GM21360 (cell line): ENCODE measurements around the gene KRT6A.
"Not testable (repeated sequence)": the region's sequence is repeated elsewhere in the genome, so short reads cannot be mapped to it uniquely, and the experiment has no call there.

Source experiments
- ATAC-seq: cut with Tn5 transposase; IDR thresholded peaks from one replicate; pipeline ENCODE4 v1.9.1; 2021; ENCODE audit warnings: mild to moderate bottlenecking, moderate library complexity; ENCODE audit not compliant: unreplicated experiment

Gene KRT6A

GRCh38 chr12:52506858-52507715, 14.0 kb upstream of the KRT6A start:
- no peak for ATAC-seq

DNA sequence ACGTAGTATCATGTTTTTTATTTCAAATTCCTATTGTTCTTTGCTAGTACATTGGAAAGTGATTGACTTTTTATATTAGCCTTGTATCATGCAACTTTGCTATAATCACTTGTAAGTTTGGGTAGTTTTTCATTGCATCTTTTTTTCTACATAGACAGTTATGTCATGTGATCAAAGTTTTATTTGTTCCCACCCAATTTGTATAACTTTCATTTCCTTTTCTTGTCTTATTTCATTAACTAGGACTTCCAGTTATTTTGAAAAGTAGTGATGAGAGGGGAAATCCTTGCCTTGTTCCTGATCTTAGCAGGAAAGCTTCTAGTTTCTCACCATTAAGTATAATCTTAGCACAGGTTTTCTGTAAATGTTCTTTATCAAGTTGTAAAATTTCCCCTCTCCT, 9.8 kb upstream of the KRT6A start:
- no peak for ATAC-seq

GRCh38 chr12:52501490-52501889, 8.4 kb upstream of the KRT6A start:
- no peak for ATAC-seq

GRCh38 chr12:52500574-52500973, 7.5 kb upstream of the KRT6A start:
- not testable (repeated sequence) for ATAC-seq

DNA sequence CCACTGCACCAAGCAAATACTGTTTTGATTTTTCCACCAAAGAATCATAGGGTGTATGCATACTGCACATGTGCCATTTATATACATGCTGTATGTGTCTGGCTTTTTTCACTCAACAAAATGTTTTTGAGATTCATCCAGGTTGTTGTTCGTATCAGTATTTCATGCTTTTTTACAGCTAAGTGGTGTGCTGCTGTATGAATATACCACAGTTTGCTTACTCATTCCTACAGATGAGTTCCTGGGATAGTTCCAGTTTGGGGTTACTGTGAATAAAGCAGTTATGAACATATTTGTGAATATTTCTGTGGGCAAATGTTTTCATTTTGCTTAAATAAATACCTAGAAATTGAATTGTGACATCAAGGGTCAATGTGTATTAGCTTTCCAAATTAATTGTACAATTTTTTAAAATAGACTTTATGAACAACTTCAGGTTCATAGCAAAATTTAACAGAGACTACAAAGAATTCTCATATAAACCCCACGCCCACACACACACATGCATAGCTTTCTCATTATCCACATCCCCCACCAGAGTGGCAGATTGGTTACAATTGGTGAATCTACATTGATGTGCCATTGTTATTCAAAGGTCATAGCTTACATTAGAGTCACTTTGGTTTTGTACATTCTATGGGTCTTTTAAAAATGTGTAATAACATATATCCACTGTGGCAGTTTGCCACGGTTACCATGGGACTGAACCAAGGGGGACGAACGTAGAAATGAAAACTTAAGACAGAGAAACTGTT, 6.9 kb upstream of the KRT6A start:
- no peak for ATAC-seq

- ATAC-seq, result no peak
Observed at GRCh38 chr12:52498946-52499345, 5.9 kb upstream of the KRT6A start.

DNA sequence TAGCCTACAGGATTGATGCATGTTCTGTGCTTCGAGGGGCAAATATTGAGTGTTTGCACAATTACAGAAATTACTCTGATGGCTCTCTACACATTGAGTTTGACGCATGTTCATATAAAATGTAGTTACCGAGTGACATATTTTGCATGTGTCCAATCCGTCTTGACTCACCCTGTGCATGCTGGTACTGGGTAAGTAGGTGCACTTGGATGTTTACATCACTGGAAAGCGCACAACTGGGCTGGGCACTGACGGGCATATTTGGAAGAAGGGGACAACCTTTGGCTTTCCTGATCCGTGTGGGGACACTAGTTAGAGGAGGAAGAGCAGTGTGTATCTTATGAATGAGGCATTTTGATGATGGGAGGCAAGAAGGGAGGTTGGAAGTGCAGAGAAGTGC, 4.9 kb upstream of the KRT6A start:
- no peak for ATAC-seq

DNA sequence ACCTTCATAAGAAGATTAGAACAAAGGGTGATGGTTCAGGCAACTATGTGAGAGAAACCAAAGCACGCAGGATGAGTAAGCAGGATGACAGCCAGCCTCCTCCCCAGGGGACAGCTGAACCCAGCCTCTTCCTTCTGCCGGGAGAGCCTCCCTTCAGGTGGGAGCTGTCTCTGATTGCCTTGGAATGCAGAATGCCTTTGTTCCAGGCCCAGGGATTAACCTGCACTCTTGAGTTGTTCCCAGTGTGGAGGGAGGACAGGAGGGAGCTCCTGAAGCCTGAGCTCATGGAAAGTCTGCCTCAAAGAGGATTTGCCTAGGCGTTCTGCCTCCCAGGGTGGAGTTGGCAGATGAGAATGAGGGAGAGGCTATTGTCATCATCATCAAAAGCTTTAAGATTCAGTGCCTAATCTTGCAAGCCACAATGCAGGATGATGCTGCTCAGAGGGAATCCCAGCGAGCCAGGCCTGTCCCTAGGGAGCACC, 3.6 kb upstream of the KRT6A start:
- ATAC-seq, result no peak

DNA sequence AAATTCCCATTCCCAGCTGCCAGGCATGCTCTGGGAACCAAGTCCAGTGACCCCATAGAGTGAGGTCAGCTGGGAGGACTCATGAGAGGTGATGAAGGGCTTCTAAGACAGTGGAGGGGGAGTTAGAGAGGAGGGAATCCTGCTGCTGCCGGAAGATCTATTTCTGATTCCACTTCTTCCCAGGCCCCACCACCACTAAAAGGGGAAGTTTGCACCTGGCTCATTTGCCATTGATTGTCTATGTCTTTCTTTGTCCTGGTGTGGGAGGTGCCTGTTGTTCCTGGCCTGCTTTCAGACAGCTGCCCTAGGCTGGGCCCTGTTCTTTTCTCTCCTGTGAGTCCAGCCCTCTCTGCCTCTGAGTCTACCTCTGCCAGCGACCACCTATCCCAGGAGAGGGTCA, 3.0 kb upstream of the KRT6A start:
- no peak for ATAC-seq

GRCh38 chr12:52495389-52495788, 2.3 kb upstream of the KRT6A start:
- ATAC-seq, result no peak

DNA sequence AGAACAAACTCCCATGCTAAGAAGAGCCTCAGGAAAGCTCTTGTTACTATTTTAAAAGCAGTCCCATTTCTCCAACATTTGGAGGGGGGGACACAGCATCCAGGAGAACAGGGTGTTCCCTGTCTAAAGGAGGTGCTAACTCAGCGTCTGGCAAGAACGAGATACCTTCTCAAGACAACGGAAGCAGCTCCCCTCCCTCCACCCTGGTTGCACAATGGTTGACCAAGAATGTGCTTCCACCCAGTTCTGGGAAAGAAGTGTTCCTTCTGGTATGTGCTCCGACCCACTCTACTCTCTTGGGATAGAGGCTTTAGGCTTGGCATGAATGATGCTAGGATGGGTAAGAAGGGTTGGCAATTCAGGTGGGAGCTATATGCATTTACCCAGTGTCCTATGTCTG, 1.5 kb upstream of the KRT6A start:
- ATAC-seq, result no peak

DNA sequence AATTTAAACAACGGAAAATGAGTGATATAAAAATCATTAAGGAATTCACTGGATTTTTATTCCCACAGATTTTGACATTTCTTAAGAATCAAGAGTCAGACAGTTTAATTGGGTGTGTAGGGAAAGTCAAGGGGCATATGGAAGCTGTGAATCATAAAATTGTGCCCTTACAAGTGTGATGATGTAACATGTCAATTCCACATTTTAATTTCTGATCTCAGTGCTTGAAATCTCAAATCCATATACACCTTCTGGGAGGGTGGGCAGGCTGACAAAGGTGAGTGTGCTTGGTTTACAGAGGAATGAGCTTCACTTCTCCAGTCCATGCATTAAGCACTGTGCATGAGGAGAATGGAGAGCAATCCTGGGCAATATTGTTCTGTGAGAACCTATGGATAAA, 1.0 kb upstream of the KRT6A start:
- ATAC-seq, result no peak

GRCh38 chr12:52492405-52492804, 652 bp downstream of the KRT6A start:
- ATAC-seq, result not testable (repeated sequence)

DNA sequence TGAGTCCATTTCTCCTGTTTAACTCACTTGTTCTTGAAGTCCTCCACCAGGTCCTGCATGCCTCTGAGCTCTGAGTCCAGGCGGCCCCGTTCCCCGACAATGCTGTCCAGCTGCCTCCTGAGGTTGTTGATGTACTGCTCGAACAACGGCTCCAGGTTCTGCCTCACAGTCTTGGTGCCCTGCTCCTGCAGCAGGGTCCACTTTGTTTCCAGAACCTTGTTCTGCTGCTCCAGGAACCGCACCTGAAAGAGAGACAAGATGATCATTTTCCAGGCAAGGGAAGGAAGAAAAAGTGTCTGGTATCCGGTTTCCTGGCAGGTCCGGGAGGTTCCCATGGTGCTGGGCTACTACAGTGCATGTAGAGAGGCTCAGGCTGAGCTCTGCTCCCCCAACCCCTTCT, 1.6 kb downstream of the KRT6A start:
- not testable (repeated sequence) for ATAC-seq

- ATAC-seq, result no peak
Observed at GRCh38 chr12:52488736-52489135, 4.3 kb downstream of the KRT6A start.

DNA sequence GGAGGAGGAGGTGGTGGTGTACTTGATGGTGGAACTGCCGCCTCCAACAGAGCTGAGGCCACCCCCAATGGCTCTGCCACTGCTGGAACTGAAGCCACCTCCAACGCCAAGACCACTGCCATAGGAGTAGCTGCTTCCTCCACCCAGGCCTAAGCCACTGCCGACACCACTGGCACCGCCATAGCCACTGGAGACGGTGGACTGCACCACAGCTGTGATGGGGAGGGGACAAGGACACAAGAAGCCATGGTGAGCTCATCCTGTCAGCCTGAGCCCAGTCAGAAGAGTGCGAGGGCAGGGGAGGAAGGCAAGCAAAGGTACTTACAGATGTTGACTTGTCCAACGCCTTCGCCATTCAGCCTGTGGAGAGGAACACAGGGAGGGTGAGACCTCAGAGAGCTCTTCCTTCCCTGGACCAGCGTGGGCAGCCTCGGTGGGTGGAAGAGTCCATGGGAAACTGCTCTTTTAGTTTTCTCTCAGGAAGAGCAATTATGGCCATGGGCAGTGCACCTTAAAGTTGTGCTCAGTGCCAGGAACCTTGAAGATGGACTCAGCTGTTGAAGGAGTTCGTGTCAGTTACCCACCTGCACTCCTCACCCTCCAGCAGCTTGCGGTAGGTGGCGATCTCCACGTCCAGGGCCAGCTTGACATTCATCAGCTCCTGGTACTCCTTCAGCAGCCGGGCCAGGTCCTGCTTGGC, 5.2 kb downstream of the KRT6A start:
- ATAC-seq, result not testable (repeated sequence)

DNA sequence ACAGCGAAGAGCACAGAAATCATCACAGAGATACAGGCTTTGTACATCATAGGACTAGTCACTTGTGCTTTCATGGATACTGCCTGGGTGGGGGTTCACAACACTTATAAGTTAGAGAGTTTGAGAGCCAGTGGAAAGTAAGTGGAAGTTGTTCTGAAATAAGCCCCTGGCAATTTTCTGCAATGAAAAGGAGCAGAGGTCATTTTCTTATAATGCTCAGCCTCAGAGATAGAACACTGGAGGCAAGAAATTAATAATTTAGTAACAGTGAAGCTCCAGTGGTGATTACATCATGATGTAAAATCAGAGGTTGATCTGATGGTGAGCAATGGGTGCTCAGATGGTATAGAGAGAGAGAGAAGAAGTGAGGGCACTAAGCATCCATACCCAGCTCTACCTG, 5.8 kb downstream of the KRT6A start:
- no peak for ATAC-seq

DNA sequence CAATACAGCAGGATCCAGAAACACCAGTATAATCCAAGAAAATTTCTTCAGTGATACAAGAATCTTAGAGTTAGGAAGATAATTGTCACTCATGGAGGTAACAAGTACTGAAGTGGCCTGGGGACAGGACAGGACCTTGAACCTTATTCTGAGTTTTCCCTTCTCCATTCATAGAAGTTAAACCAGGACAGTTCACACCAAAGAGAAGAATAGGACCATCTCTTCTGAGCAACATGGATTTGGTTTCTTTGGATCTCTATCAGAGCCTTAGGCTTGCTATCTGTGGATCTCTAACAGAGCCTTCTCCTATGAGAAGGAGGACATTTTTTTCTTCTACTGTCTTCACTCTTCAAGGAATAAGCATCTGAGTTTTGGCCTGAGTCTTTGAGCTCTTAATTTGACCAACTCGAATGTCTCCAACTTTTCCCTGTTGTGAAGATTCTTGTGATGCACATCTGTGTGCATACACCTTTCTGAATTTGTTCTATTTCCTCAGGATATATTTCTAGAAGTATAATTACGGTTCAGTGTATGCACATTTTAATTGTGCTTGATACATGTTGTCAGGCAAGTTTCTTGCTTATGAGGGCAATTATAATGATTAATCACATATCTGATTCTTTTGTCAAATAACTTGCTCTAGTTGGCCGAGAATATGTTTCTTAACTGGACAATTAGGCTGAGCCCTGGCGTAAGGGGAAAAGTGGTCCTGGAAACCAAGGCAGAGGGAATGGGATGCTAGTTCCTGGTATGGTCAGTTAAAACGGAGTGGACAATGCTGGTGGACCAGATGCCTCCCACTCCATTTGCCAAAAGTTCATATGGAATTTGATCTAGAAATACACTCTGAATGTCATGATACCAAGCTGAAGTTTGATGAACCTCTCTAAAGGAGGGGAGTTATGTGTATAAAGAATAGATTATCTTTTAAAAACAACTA, 6.6 kb downstream of the KRT6A start:
- no peak for ATAC-seq

DNA sequence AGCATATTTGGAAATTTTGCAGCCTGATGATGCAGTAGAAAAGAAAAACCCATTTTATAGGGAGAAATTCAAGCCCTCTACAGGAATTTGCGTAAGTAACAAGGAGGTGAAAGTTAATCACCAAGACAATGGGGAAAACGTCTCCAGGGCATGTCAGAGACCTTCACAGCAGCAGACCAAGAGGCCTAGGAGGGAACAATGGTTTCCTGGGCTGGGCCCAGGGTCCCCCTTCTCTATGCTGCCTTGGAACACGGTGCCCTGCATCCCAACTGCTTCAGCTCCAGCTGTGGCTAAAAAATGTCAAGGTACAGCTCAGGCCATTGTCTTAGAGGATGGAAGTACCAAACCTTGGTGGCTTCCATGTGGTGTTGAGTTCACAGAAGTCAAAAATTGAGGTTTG, 13.0 kb downstream of the KRT6A start:
- ATAC-seq, result no peak

DNA sequence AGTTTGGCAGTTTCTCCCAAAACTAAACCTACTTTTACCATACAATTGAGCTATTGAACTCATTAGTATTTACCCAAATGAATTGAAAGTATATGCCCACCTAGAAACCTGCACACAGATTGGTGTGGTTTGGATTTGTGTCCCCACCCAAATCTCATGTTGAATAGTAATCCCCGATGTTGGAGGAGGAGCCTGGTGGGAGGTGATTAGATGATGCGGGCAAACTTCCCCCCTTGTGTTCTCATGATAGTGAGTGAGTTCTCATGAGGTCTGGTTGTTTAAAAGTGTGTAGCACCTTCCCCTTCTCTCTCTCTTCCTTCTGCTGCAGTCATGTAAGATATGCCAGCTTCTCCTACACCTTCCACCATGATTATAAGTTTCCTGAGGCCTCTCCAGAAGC, 15.4 kb downstream of the KRT6A start:
- no peak for ATAC-seq
